PC-3 (cell line): ENCODE measurements around the gene MECR. TPM values are rescaled to one million over a fixed set of nuclear protein-coding genes. Genes with fewer than 3 reads are reported as not detected.

Experiments used
- ATAC-seq: fragments of 200-7000 bp; cut with Tn5 transposase; 2 replicates; pipeline ENCODE4 v1.9.1; 2020; ENCODE audit warnings: mild to moderate bottlenecking, moderate library complexity
- BruUV-seq: library from RNA; stranded (reverse); fragments of 400-500 nt; replicated peaks from 2 replicates; lab custom pipeline; 2021; lab: Mats Ljungman, UMichigan
- CTCF ChIA-PET: fragments of 300-600 bp; sonication (Branson Sonifier 250); formaldehyde crosslinking; loops from one replicate; lab custom pipeline; 2022; ENCODE audit warnings: antibody characterized with exemption; lab: Charles Lee
- POLR2A ChIA-PET: fragments of 300-600 bp; sonication (Branson Sonifier 250); formaldehyde crosslinking; loops from one replicate; lab custom pipeline; 2022; ENCODE audit warnings: antibody characterized with exemption; ENCODE audit not compliant: unreplicated experiment; lab: Charles Lee
- DNase-seq: peaks from one replicate; pipeline ENCODE4 v3.0.0-alpha.2; 2015
- H2AFZ ChIP-seq: fragments of 300-600 bp; sonication (generic); 2 replicates; pipeline ENCODE4 v1.6.0; 2016; ENCODE audit warnings: antibody characterized with exemption, low read length
- H3F3A ChIP-seq: fragments of 300-600 bp; sonication (generic); one replicate; pipeline ENCODE4 v1.6.0; 2017; ENCODE audit warnings: antibody characterized with exemption, low read length, control low read depth, mild to moderate bottlenecking; ENCODE audit not compliant: unreplicated experiment
- H3K27ac ChIP-seq: fragments of 300-600 bp; sonication (generic); 2 replicates; pipeline ENCODE4 v1.5.1; 2016; ENCODE audit warnings: mild to moderate bottlenecking, low read length
- H3K27me3 ChIP-seq: fragments of 300-600 bp; sonication (generic); 2 replicates; pipeline ENCODE4 v1.6.1; 2016; ENCODE audit warnings: low read length, mixed read lengths
- H3K36me3 ChIP-seq: fragments of 300-600 bp; sonication (generic); 2 replicates; pipeline ENCODE4 v1.6.1; 2016; ENCODE audit warnings: low read depth, mixed run types, low read length, mixed read lengths
- H3K4me1 ChIP-seq: fragments of 300-600 bp; sonication (generic); 2 replicates; pipeline ENCODE4 v1.5.1; 2016; ENCODE audit warnings: low read length; ENCODE audit not compliant: insufficient read depth
- H3K4me2 ChIP-seq: fragments of 300-600 bp; sonication (generic); 2 replicates; pipeline ENCODE4 v1.6.0; 2016; ENCODE audit warnings: low read length
- H3K4me3 ChIP-seq: fragments of 300-600 bp; sonication (generic); 2 replicates; pipeline ENCODE4 v1.5.1; 2016; ENCODE audit warnings: mild to moderate bottlenecking, low read length, mixed read lengths
- H3K79me2 ChIP-seq: fragments of 300-600 bp; sonication (generic); 2 replicates; pipeline ENCODE4 v1.6.1; 2017; ENCODE audit warnings: low read length, mixed read lengths
- H3K9ac ChIP-seq: fragments of 300-600 bp; sonication (generic); 2 replicates; pipeline ENCODE4 v1.6.0; 2016; ENCODE audit warnings: mild to moderate bottlenecking, low read length
- H3K9me2 ChIP-seq: fragments of 300-600 bp; sonication (generic); replicated peaks from 2 replicates; pipeline ENCODE4 v1.6.1; 2016; ENCODE audit warnings: mixed run types, low read length, mixed read lengths
- H3K9me3 ChIP-seq: fragments of 300-600 bp; sonication (generic); 2 replicates; pipeline ENCODE4 v1.6.1; 2016; ENCODE audit warnings: low read length, mixed read lengths
- H4K20me1 ChIP-seq: fragments of 300-600 bp; sonication (generic); 2 replicates; pipeline ENCODE4 v1.6.1; 2016; ENCODE audit warnings: low read length, mixed read lengths
- EZH2 ChIP-seq: fragments of 300-600 bp; sonication (generic); IDR thresholded peaks from one replicate; pipeline ENCODE4 v1.6.1; 2017; ENCODE audit warnings: antibody characterized with exemption, mild to moderate bottlenecking, low read length; ENCODE audit not compliant: unreplicated experiment
- EZH2phosphoT487 ChIP-seq: fragments of 300-600 bp; sonication (generic); IDR thresholded peaks from 2 replicates; pipeline ENCODE4 v1.6.1; 2018; ENCODE audit warnings: mild to moderate bottlenecking, antibody characterized with exemption, low read length, borderline replicate concordance
- intact Hi-C: fragments of 100-400 bp; cut with micrococcal nuclease; formaldehyde crosslinking; loops from 2 replicates; pipeline ENCODE4 v1.9.0; 2023
- total RNA-seq: library from RNA; depleted of rRNA; stranded (reverse); fragments of >200 nt; gene quantifications from 2 replicates; pipeline ENCODE4 v1.2.3, GENCODE V29; 2014
- TF ChIP-seq, protein P1 (sequence below): fragments of 300-600 bp; sonication (generic); conservative IDR thresholded peaks from 2 replicates; pipeline ENCODE4 v1.5.1; 2017; ENCODE audit warnings: antibody characterized with exemption, low read depth, mild to moderate bottlenecking, low read length

MECR gene
- total RNA-seq, 1 experiment from 2014 or later, result 30.5 TPM

DNA sequence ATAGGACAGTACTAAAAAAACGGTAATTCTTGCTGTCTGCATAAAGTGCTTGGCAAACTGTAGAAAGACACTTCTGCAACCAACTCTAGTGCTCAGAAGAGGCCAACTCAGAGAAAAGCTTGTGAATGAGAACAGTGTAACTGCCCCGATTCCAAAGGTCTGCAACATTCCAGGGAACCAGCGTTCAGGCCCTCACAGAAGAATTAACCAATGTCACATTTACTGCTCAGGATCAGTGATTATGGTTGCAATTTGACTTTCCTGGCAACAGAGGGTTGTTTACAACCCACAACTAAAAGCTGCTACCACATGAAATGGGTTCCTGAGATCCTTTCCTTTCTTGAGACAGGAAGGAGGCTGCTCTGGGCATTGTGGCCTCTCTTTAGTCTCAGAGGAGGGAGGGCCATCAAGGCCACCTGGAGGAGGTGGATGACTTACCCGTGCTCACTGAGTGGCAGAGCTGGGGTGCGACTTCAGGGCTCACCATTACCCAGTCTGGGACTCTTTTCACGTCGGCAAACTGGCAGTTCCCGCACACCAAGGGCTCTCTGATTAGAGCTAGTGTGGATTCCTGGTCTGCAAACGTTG is 64.3 kb downstream of the MECR start:
- ChIA-PET POLR2A (interaction anchor here (0.6 kb wide), 1 partner anchor 1792 kb away, joined by 4 read pairs; no protein-coding TSS in a partner anchor), CTCF (interaction anchor here (0.6 kb wide), 1 partner anchor 36 kb away, joined by 3 read pairs; no protein-coding TSS in a partner anchor)
- Histone ChIP-seq H3K9me3 (no peaks in the 10 kb centered on the region), H3K27me3 (no peaks in the 10 kb centered on the region), H3K27ac (no peak overlapping the region), H3F3A (no peaks in the 10 kb centered on the region), H2AFZ (no peak overlapping the region), H3K9ac (no peak overlapping the region), H3K9me2 (no peaks in the 10 kb centered on the region), H3K4me3 (no peak overlapping the region), H4K20me1 (peaks cover 41% of the 10 kb centered on the region), H3K79me2 (peaks cover 100% of the 10 kb centered on the region), H3K36me3 (peaks cover 63% of the 10 kb centered on the region), H3K4me2 (no peak overlapping the region), H3K4me1 (no peaks in the 10 kb centered on the region)
- intact Hi-C loops, result no loop called here
- BruUV-seq, result no TSS peak
- DNase-seq (no peak), ATAC-seq (no peak)
- no peak for TF ChIP-seq EZH2
- no peak for TF ChIP-seq EZH2phosphoT487
- TF ChIP-seq, protein P1, sequence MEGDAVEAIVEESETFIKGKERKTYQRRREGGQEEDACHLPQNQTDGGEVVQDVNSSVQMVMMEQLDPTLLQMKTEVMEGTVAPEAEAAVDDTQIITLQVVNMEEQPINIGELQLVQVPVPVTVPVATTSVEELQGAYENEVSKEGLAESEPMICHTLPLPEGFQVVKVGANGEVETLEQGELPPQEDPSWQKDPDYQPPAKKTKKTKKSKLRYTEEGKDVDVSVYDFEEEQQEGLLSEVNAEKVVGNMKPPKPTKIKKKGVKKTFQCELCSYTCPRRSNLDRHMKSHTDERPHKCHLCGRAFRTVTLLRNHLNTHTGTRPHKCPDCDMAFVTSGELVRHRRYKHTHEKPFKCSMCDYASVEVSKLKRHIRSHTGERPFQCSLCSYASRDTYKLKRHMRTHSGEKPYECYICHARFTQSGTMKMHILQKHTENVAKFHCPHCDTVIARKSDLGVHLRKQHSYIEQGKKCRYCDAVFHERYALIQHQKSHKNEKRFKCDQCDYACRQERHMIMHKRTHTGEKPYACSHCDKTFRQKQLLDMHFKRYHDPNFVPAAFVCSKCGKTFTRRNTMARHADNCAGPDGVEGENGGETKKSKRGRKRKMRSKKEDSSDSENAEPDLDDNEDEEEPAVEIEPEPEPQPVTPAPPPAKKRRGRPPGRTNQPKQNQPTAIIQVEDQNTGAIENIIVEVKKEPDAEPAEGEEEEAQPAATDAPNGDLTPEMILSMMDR, result no peak

- no peak for TF ChIP-seq EZH2
- no peak for TF ChIP-seq EZH2phosphoT487
- TF ChIP-seq, protein P1, result no peak
- ChIA-PET CTCF (no interaction called here), POLR2A (interaction anchor here (0.7 kb wide), 1 partner anchor 17 kb away, joined by 3 read pairs; the partner anchor contains the start of gene SRSF4)
- peaks cover 69% of the 10 kb centered on the region for H3K36me3 ChIP-seq
- BruUV-seq, result no TSS peak
- no peaks in the 10 kb centered on the region for H3F3A ChIP-seq
- H3K4me2 ChIP-seq, result no peak overlapping the region
- H3K9ac ChIP-seq, result no peak overlapping the region
- DNase-seq (no peak), ATAC-seq (no peak)
- peaks cover 94% of the 10 kb centered on the region for H3K79me2 ChIP-seq
- no peaks in the 10 kb centered on the region for H3K4me1 ChIP-seq
- no peak overlapping the region for H3K4me3 ChIP-seq
- intact Hi-C loops, result no loop called here
- H2AFZ ChIP-seq, result no peak overlapping the region
- H3K27ac ChIP-seq, result no peak overlapping the region
- no peaks in the 10 kb centered on the region for H3K9me3 ChIP-seq
- H3K9me2 ChIP-seq, result no peaks in the 10 kb centered on the region
- H3K27me3 ChIP-seq, result no peaks in the 10 kb centered on the region
- peaks cover 31% of the 10 kb centered on the region for H4K20me1 ChIP-seq
Observed at GRCh38 chr1:29164588-29164987, 66.1 kb downstream of the MECR start.

GRCh38 chr1:29162476-29163138 is 68.1 kb downstream of the MECR start:
- no TSS peak for BruUV-seq
- POLR2A ChIA-PET, result no interaction called here
- H3K36me3 ChIP-seq, result peaks cover 69% of the 10 kb centered on the region

More at GRCh38 chr1:29162476-29163138, 68.1 kb downstream of the MECR start:
- Histone ChIP-seq H3K79me2 (peaks cover 76% of the 10 kb centered on the region), H3K4me3 (no peak overlapping the region), H3K27ac (no peak overlapping the region), H4K20me1 (peaks cover 17% of the 10 kb centered on the region; the same call in 1 of the 2 replicates), H3K9me3 (no peaks in the 10 kb centered on the region), H3K9ac (no peak overlapping the region), H3K27me3 (no peaks in the 10 kb centered on the region), H3K4me1 (no peaks in the 10 kb centered on the region), H3F3A (no peaks in the 10 kb centered on the region), H3K9me2 (no peaks in the 10 kb centered on the region), H3K4me2 (no peak overlapping the region), H2AFZ (no peak overlapping the region)
- TF ChIP-seq, protein P1, result no peak
- TF ChIP-seq EZH2, result no peak
- TF ChIP-seq EZH2phosphoT487, result no peak
- CTCF ChIA-PET, result no interaction called here
- DNase-seq (no peak), ATAC-seq (peak; percentile 15; the same call in 1 of the 2 replicates)
- intact Hi-C loops, result no loop called here
